ENCODE data around the gene ISM1.

ISM1 gene

DNA sequence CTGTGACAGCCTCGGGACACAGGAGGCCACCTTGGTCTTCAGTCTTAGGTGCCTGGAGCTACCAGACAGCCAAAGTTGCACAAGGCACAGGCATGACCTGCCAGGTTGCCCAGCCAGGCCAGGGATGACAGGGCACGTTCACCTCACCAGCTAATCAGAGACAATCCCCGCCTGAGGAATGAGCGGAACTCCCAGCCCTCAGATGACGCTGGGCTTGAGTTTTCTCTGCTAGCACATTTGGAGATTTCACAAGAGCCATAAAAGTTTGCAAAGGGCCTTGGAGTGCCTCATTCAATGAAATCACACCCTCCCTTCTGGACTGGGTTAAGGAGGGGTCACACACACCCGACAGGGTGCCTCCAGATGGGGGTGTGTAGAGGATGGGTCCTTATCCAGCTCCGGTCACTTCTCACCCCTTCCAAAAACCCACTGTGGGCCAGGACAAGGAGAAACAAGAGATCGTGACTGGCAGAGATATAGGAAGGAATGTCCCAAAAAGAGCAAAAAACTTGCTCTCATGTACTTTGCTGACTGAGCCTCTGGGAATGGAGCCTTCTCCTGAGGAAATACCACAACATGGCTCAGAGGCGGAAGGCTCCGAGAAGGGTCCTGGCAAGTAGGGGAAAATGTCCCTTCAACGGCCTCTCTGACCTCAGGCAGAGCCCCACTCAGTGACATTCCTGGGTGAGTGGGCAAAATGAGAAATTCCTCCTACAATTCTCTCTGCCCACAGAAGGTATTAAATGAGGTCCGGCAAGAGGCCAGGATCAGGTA is 121.6 kb downstream of the ISM1 start:
- FAIRE-seq (no peak), DNase-seq (ENCODE audit: insufficient read length) (no peak)
- TF ChIP-seq POLR2AphosphoS5 (IDR thresholded peaks at IDR 0.05; ENCODE audit: low read depth, low read length) (no peak), TAF1 (IDR thresholded peaks at IDR 0.05; ENCODE audit: borderline replicate concordance, low read depth, low read length) (no peak), POLR2A (IDR thresholded peaks at IDR 0.05; ENCODE audit: low read depth, low read length) (no peak)

DNA sequence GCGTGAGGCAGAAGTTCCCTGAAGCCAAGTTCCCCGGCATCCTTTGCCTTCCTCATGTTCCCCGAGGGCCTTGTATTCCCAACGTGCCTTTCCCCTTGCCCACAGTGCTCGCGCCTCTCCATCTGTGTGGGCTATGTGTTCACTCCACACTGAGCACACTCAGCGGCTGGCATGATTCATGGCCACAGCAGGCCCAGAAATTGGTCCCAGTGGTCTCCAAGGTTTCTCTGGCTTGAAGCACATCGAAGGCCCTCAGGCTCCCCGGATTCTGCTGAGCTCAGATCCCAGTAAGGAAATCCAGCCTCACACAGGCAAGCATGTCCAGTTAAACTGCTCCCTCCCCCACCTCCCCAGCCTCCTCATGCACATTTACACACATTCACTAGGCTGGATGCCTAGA is 123.6 kb downstream of the ISM1 start:
- TF ChIP-seq POLR2AphosphoS5 (IDR thresholded peaks at IDR 0.05; ENCODE audit: low read depth, low read length) (no peak), TAF1 (IDR thresholded peaks at IDR 0.05; ENCODE audit: borderline replicate concordance, low read depth, low read length) (no peak), POLR2A (IDR thresholded peaks at IDR 0.05; ENCODE audit: low read depth, low read length) (no peak)
- no peak for DNase-seq (ENCODE audit: insufficient read length)
- no peak for FAIRE-seq

DNA sequence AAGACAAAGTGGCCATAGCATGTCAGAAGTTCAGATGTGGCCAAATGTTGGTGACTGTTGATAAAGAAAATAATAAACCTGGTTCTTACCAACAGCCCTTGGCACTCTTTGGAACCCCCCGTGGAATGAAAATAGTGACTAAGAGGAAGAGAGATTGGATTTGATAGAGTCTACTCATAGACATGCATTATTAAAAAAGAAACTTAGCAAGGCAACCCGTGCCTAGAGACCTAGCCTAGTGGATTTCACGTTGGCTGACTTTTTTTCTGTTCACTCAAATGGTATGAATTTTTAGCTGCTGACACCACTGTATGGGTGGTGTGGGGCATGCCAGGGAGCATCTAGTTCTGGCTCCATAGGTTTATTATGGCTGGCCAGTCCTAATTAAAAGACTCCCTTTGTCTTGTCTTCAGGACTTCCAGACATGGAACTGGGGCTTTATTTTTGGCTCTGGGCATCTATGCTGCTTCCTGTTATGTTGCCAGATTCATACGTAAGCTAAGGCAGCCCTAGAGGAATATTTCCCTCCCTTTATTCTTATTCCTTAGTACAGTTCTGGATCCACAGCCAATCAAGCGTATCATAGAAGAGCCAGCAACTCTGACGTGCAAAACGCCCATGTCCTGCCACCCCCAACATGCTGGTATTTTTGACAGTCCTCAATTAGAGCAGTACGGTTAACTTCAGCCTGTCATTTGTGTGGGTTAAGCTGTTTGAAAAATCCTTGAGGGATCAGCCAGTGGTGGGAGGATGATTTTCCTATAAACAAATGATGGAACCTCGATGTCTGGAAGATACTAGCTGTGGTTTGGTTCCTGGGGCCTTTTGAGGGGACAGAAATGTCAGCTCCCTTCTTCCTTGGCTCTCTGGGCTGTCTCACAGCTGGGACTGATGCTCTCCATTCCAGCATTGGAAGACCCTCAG is 127.5 kb downstream of the ISM1 start:
- TF ChIP-seq POLR2AphosphoS5 (IDR thresholded peaks at IDR 0.05; ENCODE audit: low read depth, low read length) (no peak), TAF1 (IDR thresholded peaks at IDR 0.05; ENCODE audit: borderline replicate concordance, low read depth, low read length) (no peak), POLR2A (IDR thresholded peaks at IDR 0.05; ENCODE audit: low read depth, low read length) (no peak)
- FAIRE-seq (no peak), DNase-seq (ENCODE audit: insufficient read length) (no peak)

DNA sequence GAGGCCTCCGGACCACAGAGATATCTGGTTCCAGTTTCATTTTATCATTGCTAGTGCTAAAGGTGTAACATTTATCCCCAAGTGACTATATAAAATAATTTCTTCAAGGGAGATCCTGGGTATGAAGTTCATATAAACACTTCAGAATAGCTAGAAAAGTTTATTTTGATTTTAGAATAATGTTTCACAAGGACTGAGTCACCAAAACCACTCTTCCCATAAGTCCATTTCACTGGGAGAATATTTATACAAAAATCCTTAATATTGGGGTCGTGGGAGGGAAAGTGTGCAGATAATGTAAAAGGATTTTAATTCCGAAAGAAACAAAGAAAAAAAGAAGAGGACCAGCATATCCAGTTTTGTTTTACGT is 128.1 kb downstream of the ISM1 start:
- DNase-seq (ENCODE audit: insufficient read length) = no peak
- no peak for TF ChIP-seq TAF1 (IDR thresholded peaks at IDR 0.05; ENCODE audit: borderline replicate concordance, low read depth, low read length)
- no peak for TF ChIP-seq POLR2A (IDR thresholded peaks at IDR 0.05; ENCODE audit: low read depth, low read length)
- no peak for TF ChIP-seq POLR2AphosphoS5 (IDR thresholded peaks at IDR 0.05; ENCODE audit: low read depth, low read length)
- no peak for FAIRE-seq

Measured in GM12892 (cell line).